GM21737 (cell line): ENCODE measurements around the gene HSPBAP1.

ENCODE experiments used
- ATAC-seq: cut with Tn5 transposase; IDR thresholded peaks from one replicate; pipeline ENCODE4 v1.9.1; 2021; ENCODE audit warnings: mild to moderate bottlenecking, moderate library complexity; ENCODE audit not compliant: unreplicated experiment

Gene HSPBAP1

DNA sequence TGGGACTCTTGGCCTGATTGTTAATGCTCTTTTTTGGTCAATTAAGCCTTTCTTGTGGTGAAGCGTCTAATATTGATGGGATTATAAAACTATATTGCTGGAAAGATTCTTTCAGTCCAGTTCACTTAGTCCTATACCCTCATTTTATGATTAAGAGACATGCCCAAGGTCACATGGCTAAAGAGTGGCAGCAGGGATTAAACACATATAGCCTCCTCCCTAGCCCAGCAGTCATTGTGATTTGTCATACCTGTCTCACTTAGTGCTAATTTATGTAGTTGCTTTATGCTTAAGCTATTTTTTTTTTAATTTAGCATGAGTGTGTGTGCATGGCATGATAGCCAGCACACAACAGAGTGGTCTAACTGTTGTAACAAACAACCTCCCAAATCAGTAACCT is 103.5 kb downstream of the HSPBAP1 start:
- no peak for ATAC-seq
